ENCODE data around the gene ANAPC4.

Gene ANAPC4

GRCh38 chr4:25430630-25431029, 53.6 kb downstream of the ANAPC4 start:
- Histone ChIP-seq H3K9me3 (ENCODE audit: control insufficient read depth, low read length) (no peaks in the 10 kb centered on the region), H3K36me3 (ENCODE audit: control insufficient read depth, insufficient read depth, low read length) (no peaks in the 10 kb centered on the region), H3K27ac (ENCODE audit: low read depth, low read length, severe bottlenecking) (no peak overlapping the region), H3K4me3 (ENCODE audit: extremely low read depth, insufficient read depth, low read length, poor library complexity, severe bottlenecking) (no peak overlapping the region), H3K4me1 (ENCODE audit: control insufficient read depth, insufficient read depth, low read length, poor library complexity, severe bottlenecking) (no peaks in the 10 kb centered on the region)
- WGBS, 2 experiments (ENCODE audit: insufficient coverage in 2 of 2), result 40 to 84% methylated on average over 1 to 5 of the region's 5 CpGs

DNA sequence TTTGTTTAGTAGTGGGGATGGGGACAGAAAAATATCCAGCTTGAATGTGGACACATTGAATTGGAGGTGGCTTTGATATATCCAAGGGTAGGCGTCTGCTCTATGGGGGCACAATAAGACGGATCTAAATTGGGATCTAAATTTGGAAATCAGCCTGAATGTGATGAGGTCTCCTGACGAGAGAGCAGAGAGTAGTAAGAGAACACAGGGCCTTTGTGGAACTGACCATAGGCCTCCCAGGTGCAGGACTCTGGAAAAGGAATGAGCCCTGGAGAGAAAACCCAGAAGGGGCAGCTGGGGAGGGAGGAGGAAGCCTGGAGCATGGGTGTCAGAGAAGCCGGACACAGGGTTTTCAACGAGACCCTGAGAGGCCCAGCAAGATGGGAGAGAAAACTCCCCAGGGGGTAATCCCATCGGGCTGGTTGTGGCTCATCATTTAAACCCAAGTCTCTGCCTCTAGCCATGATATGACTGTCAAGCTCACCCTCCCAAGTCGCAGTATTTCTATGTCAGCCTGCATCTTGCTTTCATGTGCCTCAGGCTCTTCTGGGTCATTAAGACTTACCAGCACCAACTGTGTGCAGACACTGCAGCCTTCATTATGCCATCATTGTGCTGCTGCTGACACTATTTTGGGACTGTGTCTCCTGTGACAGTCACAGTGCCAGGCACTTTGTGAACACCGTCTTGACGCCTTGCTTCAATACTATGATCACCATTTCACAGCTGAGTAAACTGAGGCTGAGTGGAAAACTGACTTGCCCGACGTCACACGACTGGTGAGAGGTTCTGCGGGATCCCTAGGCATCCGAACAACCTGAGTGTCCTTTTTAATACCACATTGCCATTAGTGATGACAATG, 57.1 kb downstream of the ANAPC4 start:
- 90% methylated on average over 14 of the region's 14 CpGs for WGBS, 2 experiments (ENCODE audit: insufficient coverage in 2 of 2)

GRCh38 chr4:25437926-25438325, 60.9 kb downstream of the ANAPC4 start:
- Histone ChIP-seq H3K4me3 (ENCODE audit: extremely low read depth, insufficient read depth, low read length, poor library complexity, severe bottlenecking) (no peak overlapping the region), H3K36me3 (ENCODE audit: control insufficient read depth, insufficient read depth, low read length) (no peaks in the 10 kb centered on the region), H3K27ac (ENCODE audit: low read depth, low read length, severe bottlenecking) (no peak overlapping the region), H3K9me3 (ENCODE audit: control insufficient read depth, low read length) (no peaks in the 10 kb centered on the region), H3K4me1 (ENCODE audit: control insufficient read depth, insufficient read depth, low read length, poor library complexity, severe bottlenecking) (no peaks in the 10 kb centered on the region)

More for the DNA sequence above, 57.1 kb downstream of the ANAPC4 start:
- Histone ChIP-seq H3K27ac (ENCODE audit: low read depth, low read length, severe bottlenecking) (no peak overlapping the region), H3K4me3 (ENCODE audit: extremely low read depth, insufficient read depth, low read length, poor library complexity, severe bottlenecking) (no peak overlapping the region), H3K4me1 (ENCODE audit: control insufficient read depth, insufficient read depth, low read length, poor library complexity, severe bottlenecking) (no peaks in the 10 kb centered on the region), H3K36me3 (ENCODE audit: control insufficient read depth, insufficient read depth, low read length) (no peaks in the 10 kb centered on the region), H3K9me3 (ENCODE audit: control insufficient read depth, low read length) (no peaks in the 10 kb centered on the region)

DNA sequence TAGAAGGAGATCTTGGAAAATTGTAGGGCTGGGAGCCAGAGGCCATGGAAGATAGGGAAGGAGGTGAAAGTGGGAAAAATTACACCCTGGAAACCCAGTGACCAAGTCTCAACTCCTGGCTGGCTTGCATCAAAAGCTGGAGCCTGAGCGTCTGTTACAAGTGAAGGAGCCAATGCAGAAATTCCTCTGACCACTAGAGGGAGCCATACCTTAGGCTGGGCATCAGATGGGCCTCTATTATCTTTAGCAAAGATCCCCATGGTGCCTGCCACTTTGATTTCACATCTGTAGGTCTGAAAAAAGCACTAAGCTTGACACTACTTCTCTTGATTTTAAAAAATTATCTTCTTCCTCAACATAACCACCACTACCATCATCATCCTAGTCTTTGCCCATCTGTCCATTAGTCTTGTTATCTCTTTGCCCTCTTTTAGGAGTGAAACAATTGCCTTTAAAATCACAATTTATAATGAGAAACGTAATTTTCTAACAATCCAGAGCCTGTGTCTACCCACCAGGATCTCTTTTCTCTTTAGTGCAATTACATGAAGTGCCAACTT, 62.9 kb downstream of the ANAPC4 start:
- Histone ChIP-seq H3K9me3 (ENCODE audit: control insufficient read depth, low read length) (no peaks in the 10 kb centered on the region), H3K4me1 (ENCODE audit: control insufficient read depth, insufficient read depth, low read length, poor library complexity, severe bottlenecking) (no peaks in the 10 kb centered on the region), H3K36me3 (ENCODE audit: control insufficient read depth, insufficient read depth, low read length) (no peaks in the 10 kb centered on the region), H3K4me3 (ENCODE audit: extremely low read depth, insufficient read depth, low read length, poor library complexity, severe bottlenecking) (no peak overlapping the region), H3K27ac (ENCODE audit: low read depth, low read length, severe bottlenecking) (no peak overlapping the region)
- WGBS, 2 experiments (ENCODE audit: insufficient coverage in 2 of 2), result 49 to 53% methylated on average over 2 of the region's 2 CpGs

- H3K27ac ChIP-seq (ENCODE audit: low read depth, low read length, severe bottlenecking), result no peak overlapping the region
- 87 to 92% methylated on average over 6 to 7 of the region's 8 CpGs for WGBS, 2 experiments (ENCODE audit: insufficient coverage in 2 of 2)
- H3K9me3 ChIP-seq (ENCODE audit: control insufficient read depth, low read length), result no peaks in the 10 kb centered on the region
- no peaks in the 10 kb centered on the region for H3K4me1 ChIP-seq (ENCODE audit: control insufficient read depth, insufficient read depth, low read length, poor library complexity, severe bottlenecking)
- no peak overlapping the region for H3K4me3 ChIP-seq (ENCODE audit: extremely low read depth, insufficient read depth, low read length, poor library complexity, severe bottlenecking)
- H3K36me3 ChIP-seq (ENCODE audit: control insufficient read depth, insufficient read depth, low read length), result no peaks in the 10 kb centered on the region
Observed at GRCh38 chr4:25440478-25441030, 63.5 kb downstream of the ANAPC4 start.

- H3K4me3 ChIP-seq (ENCODE audit: extremely low read depth, insufficient read depth, low read length, poor library complexity, severe bottlenecking), result no peak overlapping the region
- no peak overlapping the region for H3K27ac ChIP-seq (ENCODE audit: low read depth, low read length, severe bottlenecking)
- 7 to 10% methylated on average over 3 of the region's 6 CpGs for WGBS, 2 experiments (ENCODE audit: insufficient coverage in 2 of 2)
- no peaks in the 10 kb centered on the region for H3K4me1 ChIP-seq (ENCODE audit: control insufficient read depth, insufficient read depth, low read length, poor library complexity, severe bottlenecking)
- no peaks in the 10 kb centered on the region for H3K9me3 ChIP-seq (ENCODE audit: control insufficient read depth, low read length)
- no peaks in the 10 kb centered on the region for H3K36me3 ChIP-seq (ENCODE audit: control insufficient read depth, insufficient read depth, low read length)
Observed at GRCh38 chr4:25441519-25442117, 64.6 kb downstream of the ANAPC4 start.

- no peak overlapping the region for H3K27ac ChIP-seq (ENCODE audit: low read depth, low read length, severe bottlenecking)
- H3K36me3 ChIP-seq (ENCODE audit: control insufficient read depth, insufficient read depth, low read length), result no peaks in the 10 kb centered on the region
- H3K4me3 ChIP-seq (ENCODE audit: extremely low read depth, insufficient read depth, low read length, poor library complexity, severe bottlenecking), result no peak overlapping the region
- H3K4me1 ChIP-seq (ENCODE audit: control insufficient read depth, insufficient read depth, low read length, poor library complexity, severe bottlenecking), result no peaks in the 10 kb centered on the region
- H3K9me3 ChIP-seq (ENCODE audit: control insufficient read depth, low read length), result no peaks in the 10 kb centered on the region
- WGBS, 2 experiments (ENCODE audit: insufficient coverage in 2 of 2), result 63 to 72% methylated on average over 7 to 8 of the region's 9 CpGs
Observed at GRCh38 chr4:25442863-25443307, 65.8 kb downstream of the ANAPC4 start.

DNA sequence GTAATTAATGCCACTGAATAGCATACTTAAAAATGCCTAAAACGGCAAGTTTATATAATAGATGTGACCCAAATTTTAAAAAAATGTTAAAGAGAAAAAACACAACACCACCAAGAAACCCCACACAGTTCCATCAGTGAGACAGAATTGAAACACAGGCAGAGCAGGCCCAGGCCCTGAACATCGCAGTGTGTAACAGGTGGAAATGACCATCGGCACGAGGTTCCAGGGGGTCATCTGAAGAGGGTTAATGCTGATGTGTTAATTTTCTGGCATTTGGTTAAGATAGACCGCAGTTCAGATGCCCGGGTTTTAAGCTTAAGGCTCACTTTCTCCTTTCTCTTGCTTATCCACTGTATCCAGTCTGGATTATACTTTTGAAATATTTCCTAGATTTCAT, 66.8 kb downstream of the ANAPC4 start:
- Histone ChIP-seq H3K9me3 (ENCODE audit: control insufficient read depth, low read length) (no peaks in the 10 kb centered on the region), H3K4me3 (ENCODE audit: extremely low read depth, insufficient read depth, low read length, poor library complexity, severe bottlenecking) (no peak overlapping the region), H3K27ac (ENCODE audit: low read depth, low read length, severe bottlenecking) (no peak overlapping the region), H3K36me3 (ENCODE audit: control insufficient read depth, insufficient read depth, low read length) (no peaks in the 10 kb centered on the region), H3K4me1 (ENCODE audit: control insufficient read depth, insufficient read depth, low read length, poor library complexity, severe bottlenecking) (peaks cover 6% of the 10 kb centered on the region)
- whole genome bisulfite sequencing, 2 experiments (ENCODE audit: insufficient coverage in 2 of 2), result 100% methylated on average over 2 to 3 of the region's 6 CpGs

GRCh38 chr4:25446611-25447010, 69.5 kb downstream of the ANAPC4 start:
- no peaks in the 10 kb centered on the region for H3K9me3 ChIP-seq (ENCODE audit: control insufficient read depth, low read length)
- 56 to 62% methylated on average over 3 to 4 of the region's 4 CpGs for WGBS, 2 experiments (ENCODE audit: insufficient coverage in 2 of 2)
- H3K36me3 ChIP-seq (ENCODE audit: control insufficient read depth, insufficient read depth, low read length), result no peaks in the 10 kb centered on the region
- peaks cover 6% of the 10 kb centered on the region for H3K4me1 ChIP-seq (ENCODE audit: control insufficient read depth, insufficient read depth, low read length, poor library complexity, severe bottlenecking)
- no peak overlapping the region for H3K27ac ChIP-seq (ENCODE audit: low read depth, low read length, severe bottlenecking)
- no peak overlapping the region for H3K4me3 ChIP-seq (ENCODE audit: extremely low read depth, insufficient read depth, low read length, poor library complexity, severe bottlenecking)

DNA sequence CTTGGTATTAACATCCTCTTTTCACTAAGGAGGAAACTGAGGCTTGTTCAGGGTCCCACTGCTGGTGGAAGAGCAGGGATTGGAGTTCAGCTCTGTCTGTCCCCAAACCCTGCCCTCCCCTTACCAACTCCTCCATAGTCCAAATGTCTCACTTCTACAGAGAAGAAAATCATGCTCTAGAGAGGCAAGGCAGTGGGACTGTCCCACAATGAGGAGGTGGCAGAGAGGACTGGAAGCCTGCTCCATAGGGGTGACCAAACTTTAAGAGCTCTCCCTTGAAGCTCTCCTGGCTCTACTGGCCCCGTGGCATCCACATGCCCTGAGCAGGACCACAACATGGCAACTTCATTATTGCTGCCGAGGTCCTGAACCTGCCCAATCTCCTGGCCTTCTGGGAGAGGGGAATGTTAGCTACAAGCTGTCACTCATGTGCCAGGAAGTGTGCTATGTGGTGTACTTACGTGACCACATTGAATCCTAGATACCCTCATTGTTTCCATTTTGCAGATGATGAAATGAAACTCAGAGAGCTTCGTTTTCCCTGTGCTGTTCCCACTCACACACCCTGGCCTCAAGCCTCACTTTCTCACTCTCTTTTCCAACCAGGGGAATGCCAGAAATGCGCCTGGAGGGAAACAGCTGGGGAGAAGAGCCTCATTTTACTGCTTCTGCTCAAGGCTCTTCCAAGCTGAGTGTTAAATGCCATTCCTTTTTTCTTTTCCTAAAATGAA, 71.5 kb downstream of the ANAPC4 start:
- H3K36me3 ChIP-seq (ENCODE audit: control insufficient read depth, insufficient read depth, low read length), result no peaks in the 10 kb centered on the region
- peaks cover 6% of the 10 kb centered on the region for H3K4me1 ChIP-seq (ENCODE audit: control insufficient read depth, insufficient read depth, low read length, poor library complexity, severe bottlenecking)
- H3K27ac ChIP-seq (ENCODE audit: low read depth, low read length, severe bottlenecking), result no peak overlapping the region
- H3K9me3 ChIP-seq (ENCODE audit: control insufficient read depth, low read length), result no peaks in the 10 kb centered on the region
- 77 to 79% methylated on average over 3 to 4 of the region's 5 CpGs for WGBS, 2 experiments (ENCODE audit: insufficient coverage in 2 of 2)
- no peak overlapping the region for H3K4me3 ChIP-seq (ENCODE audit: extremely low read depth, insufficient read depth, low read length, poor library complexity, severe bottlenecking)

Data from mesodermal cell (in vitro differentiated cells).